Raji (cell line): ENCODE measurements around the gene OPHN1.

Experiments
- POLR2A ChIP-seq: IDR thresholded peaks from 2 replicates; pipeline ENCODE4 v1.6.1; 2011; ENCODE audit warnings: low read depth, low read length, control low read depth; ENCODE audit not compliant: insufficient read depth

OPHN1 gene

DNA sequence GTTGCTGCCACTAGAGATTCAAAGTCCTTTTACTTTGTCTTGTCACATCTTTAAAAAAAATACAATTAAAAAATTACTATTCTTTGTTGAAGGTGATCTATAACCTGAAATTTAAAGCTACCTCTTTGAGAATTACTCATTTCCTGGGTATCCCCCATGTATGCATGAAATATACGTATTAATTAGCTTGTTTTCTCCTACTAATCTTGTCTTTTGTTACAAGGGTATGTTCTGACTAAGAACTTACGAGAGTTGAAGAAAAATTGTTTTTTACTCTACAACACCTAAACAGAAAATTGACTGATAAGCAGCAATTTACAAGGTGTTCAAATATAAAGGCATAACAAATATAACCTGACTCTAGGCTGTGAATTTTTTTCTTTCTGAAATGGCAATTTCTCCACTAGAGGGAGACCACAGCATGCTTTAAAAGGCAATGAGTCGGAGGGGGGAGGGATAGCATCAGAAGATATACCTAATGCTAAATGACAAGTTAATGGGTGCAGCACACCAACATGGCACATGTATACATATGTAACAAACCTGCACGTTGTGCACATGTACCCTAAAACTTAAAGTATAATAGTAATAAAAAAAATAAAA is 249.6 kb downstream of the OPHN1 start:
- TF ChIP-seq POLR2A: no peak

DNA sequence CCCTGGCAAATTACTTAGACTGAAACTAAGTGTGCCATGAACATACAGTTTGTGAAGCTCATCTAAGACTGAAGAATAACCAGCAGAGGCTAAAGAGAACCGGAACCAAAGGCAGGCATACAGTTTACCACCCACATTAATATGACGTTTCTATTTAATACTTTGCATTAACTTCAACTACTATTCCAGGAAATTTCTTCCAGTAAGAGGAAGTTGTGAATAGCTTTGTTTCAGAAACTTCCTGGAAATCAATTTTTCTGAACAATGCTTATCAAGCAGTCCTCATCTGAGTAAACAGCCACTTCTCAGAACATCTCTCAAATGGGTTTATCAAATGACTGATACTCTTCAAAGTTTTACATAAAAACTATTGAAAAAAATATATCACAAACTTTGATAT is 252.7 kb downstream of the OPHN1 start:
- no peak for TF ChIP-seq POLR2A

DNA sequence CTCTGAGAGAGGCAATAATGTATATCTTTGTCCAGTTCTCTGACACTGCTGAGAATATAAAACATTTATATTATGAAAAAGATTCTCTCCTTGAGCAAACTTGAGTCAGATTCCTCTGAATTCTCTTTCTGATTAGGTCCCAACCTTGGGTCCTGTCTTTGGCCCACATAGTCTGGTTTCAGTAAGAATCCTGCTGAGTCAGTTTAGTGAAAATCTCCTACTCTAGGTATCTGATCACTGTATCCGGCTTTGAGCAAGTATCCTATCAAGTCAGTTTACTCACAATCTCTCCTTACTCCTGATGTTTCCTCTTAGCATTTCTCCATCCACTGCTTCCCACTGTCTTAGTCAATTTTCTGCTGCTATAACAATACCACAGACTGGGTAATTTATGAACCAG is 253.9 kb downstream of the OPHN1 start:
- no peak for TF ChIP-seq POLR2A

DNA sequence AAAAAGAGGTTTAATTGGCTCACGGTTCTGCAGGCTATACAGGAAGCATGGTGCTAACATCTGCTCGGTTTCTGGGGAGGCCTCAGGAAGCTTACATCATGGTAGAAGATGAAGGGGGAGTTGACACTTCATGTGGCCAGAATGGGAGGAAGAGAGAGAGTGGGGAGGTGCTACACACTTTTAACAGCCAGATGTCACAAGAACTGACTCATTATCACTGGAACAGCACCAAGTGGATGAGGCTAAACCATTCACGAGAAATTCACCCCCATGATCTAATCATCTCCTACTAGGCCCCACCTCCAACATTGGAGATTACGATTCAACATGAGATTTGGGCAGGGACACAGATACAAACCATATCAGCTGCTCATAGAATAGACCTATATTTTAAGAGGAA is 255.8 kb downstream of the OPHN1 start:
- no peak for TF ChIP-seq POLR2A

DNA sequence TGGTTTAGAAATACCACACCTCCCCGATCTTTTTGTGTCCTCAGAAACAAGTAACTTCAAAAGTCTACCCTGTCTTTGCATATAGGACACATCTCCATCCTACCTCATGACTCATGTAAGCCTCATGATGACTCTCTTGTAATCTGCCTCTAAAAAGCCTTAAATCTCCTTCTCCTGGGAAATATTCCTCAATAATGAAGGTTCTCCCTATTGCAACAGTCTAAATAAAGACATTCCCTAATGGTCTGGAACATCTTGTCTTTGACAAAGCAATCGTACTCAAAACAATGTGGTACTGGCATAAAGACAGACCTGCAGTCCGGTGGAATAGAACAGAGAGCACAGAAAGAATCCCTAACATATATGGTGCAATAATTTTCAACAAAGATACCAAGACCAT is 257.7 kb downstream of the OPHN1 start:
- no peak for TF ChIP-seq POLR2A

DNA sequence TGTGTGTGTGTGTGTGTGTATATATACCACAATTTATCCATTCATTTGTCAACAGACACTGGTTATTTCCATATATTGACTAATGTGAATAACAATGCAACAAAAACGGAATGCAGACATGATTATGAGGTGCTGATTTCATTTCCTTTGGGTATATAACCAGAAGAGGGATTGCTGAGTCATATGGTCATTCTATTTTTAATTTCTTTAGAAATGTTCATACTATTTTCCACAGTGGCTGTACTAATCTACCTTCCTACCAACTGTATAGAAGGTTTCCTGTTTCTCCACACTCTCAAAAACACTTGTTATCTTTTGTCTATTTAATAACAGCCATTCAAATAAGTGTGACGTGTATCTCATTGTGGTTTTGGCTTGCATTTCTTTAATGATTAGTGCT is 269.9 kb downstream of the OPHN1 start:
- TF ChIP-seq POLR2A: no peak

DNA sequence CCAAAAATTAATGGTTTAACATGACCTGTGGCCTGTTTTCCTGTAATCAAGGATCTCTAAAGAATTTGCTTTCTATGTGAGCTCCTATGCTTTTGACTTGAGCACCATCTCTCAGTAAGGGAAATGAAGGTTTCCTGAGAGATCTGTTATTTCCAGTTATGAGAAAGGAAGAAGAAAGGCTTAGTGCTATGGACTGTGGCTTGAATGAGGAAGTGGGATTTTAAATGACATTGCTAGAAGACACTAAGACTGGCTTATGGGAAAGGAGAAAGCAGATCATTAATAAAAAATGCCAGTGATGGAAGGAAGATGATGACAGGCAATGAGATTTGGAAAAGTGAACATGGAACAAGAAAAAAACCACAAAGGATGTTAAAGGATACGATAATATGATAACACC is 285.4 kb downstream of the OPHN1 start:
- no peak for TF ChIP-seq POLR2A

DNA sequence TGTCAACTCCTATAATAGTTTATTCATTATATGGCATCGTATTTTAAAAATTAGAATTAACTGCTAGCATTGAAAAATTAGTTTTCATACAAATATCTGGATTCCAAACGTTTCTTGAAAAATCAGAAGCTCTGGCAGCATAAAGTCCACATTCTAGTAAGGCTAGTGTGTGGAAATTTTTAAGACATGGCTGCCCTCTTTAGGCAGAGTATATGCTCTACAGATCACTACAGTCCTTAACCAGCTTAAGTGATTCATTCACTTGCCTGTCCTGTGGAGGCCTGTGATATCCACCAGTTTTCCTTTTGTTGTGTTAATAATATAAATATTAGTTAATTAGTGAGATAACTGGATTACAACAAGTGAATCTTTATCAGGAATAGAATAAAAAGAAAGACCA is 287.2 kb downstream of the OPHN1 start:
- no peak for TF ChIP-seq POLR2A

DNA sequence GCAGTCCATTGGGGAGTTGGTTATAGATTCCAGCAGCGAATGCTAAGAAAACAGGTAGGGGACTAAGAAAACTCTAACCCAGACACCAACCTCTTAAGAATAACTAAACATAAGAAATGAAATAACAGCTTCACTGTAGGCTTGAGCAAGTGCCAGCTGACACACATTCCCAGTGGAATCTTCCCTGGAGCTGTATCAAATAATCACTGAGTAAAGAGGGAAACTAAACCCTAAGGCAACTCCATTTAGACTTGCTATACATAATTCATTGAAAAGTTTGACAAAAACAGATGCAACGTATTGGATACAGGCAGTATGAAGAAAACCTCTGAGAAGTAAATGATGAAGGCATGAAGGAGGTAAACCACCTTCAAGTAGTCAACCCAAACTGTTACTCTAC is 293.5 kb downstream of the OPHN1 start:
- no peak for TF ChIP-seq POLR2A

DNA sequence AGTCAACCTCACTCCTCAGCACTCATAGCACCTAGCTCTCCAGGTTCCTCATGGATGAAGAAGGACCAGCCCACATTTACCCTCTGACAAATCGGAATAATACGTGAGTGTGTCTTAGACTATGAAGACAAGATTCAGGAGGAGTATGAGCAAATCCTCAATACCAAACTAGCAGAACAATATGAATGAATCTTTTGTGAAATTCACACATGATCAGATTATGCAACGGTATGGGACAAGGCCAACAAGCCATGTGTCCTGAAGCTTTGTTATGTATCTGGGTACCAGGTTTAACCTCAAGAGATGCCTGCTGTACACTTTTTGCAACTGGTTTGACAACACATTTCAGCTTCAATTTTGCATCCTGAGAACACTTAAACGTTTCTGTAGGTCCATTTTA is 300.1 kb downstream of the OPHN1 start:
- no peak for TF ChIP-seq POLR2A

DNA sequence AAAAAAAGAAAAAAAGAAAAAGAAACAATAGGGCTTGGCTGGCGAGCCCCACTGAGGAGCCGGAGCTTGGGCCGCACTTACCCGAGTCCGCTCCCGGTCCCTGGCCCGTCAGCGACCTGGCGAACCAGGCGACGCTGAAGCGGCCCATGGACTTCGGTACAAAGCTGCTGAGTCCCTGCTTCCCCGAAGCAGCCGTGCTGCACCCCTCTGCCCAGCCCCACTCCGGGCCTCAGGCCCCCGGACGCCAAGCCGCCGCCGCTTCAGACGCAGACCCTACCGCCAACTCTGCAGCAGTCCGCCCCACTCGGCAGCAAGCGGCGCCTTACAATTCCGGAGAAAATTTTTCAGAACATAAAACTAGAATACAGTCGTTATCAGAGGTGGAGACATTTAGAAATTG is 300.5 kb downstream of the OPHN1 start:
- TF ChIP-seq POLR2A: no peak

DNA sequence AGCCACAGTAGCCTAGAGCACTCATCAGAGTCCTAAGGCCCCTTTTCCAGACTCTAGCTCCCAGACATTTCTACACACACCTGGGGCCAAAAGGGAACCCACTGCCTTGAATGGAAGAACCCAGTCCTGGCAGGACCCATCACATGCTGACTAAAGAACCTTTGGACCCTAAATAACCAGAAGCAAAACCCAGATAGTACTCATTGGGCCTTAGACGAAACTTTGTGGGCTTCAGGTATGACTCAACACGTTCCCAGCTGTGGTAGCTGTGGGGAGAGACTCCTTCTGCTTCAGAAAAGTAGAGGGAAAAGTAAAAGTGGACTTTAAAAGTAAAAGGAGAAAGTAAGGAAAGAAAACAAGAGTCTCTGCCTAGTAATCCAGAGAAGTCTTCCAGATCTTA is 311.5 kb downstream of the OPHN1 start:
- TF ChIP-seq POLR2A: no peak

DNA sequence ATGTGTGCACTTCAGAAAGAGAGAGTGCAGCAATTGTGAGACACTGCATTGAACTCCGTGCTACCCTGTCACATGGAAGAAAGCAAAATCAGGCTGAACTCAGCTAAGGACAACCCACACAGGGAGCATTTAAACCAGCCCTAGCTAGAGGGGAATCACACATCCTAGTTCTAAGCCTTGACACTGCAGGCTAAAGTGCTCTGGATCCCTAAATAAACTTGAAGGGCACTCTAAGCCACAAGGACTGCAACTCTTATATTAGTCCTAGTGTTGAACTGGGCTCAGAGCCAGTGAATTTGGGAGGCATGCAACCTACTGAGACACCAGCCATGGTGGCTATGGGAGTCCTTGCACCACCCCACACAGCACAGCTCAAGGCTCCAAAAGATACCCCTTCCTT is 311.9 kb downstream of the OPHN1 start:
- no peak for TF ChIP-seq POLR2A

DNA sequence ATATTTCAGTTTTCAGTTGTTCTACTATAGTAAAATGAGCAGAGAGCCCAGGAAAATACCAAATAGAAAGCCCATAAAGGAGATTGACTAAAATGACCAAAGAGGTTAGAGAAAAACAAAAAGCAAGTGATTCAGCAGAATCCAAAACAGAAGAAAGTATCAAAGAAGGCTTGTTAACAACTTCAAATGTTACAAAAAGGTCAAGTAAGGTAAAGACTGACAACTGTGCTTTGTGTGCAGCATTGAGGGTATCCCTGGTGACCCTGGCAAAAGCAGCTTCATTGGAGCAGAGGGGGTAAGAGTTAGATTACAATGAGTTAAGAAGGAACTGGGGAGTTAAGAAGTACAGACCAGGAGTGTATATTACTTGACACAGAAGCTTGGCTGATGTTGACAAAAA is 317.9 kb downstream of the OPHN1 start:
- no peak for TF ChIP-seq POLR2A

DNA sequence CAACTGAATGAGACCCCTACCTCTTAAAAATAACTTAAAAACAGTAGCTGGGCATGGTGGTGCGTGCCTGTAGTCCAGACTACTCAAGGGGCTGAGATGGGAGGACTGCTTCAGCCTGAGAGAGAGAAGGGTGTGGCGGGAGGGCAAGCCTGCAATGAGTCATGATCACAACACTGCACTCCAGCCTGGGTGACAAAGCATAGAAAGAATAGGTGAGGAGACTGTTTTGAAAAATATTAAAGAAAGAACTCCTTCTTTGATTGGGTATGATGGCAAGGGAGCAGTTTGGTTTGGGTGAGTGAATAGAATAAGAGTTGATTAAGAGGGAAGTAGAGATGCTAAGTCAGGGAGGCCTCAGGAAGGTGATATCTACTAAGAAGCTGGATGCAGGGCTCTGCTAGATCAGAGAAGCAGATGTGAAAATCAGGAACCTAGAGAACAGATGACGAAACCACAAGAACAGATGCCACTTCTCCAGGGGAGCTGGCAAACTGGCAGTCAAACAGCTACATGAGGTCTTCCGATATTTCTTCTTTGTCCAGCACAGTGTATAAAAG is 318.6 kb downstream of the OPHN1 start:
- TF ChIP-seq POLR2A: no peak

DNA sequence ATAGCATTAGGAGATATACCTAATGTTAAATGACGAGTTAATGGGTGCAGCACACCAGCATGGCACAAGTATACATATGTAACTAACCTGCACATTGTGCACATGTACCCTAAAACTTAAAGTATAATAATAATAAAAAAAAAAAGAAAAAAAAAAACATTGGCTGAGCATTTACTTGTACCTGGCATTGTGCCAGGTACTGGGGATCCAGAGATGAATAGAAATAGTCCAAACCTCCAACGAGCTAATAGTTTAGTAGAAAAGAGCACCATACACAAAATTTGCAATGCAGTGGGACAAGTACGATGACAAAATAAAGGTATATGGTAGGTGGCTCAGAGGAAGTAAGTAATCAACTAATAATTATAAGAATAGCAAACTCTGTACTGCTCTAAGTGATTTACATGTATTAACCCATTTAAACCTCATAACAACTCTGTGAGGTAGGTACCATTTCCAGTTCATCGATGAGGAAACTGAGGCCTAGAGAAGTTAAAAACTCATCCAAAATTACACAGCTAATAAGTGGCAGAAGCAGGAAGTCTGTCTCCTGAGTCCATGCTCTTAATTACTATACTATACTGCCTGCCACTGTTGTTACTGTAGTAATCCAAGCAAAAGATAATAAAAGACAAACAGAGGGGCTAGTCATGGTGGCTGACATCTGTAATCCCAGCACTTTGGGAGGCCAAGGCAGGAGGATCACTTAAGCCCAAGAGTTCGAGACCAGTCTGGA is 319.3 kb downstream of the OPHN1 start:
- TF ChIP-seq POLR2A: no peak

DNA sequence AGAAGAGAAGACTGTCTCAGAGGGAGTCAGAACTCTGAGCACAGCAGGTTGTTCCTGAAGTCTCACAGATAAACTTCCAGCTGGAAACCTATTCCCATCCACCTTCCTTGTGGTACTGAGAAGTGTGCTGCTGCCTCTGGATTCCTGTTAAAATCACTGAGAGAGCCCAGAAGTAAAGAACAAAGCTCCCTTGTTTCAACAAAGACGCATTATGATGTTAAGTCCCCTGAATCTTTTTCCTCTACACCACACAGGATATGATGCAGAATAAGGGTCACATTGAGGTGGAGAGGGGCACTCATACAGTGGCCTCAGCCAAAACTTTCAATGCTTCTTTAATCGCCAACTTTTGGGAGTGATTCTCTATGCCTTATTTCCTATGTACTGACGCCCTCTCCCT is 321.0 kb downstream of the OPHN1 start:
- TF ChIP-seq POLR2A: no peak
